IMR-90 (cell line): ENCODE measurements around the gene ANK2. TPM values are rescaled to one million over a fixed set of nuclear protein-coding genes. Genes with fewer than 3 reads are reported as not detected.

Experiments used
- ATAC-seq: fragments of 200-7000 bp; cut with Tn5 transposase; 2 replicates; pipeline ENCODE4 v1.9.1; 2020; ENCODE audit warnings: low read depth, mild to moderate bottlenecking, moderate library complexity
- BruUV-seq: library from RNA; stranded (reverse); fragments of 400-500 nt; replicated peaks from 2 replicates; lab custom pipeline; 2021; lab: Mats Ljungman, UMichigan
- CTCF ChIA-PET: fragments of 300-600 bp; formaldehyde crosslinking; extraction: SDS; loops from one replicate; lab custom pipeline; 2021; ENCODE audit warnings: antibody characterized with exemption; lab: Yijun Ruan, JAX
- POLR2A ChIA-PET: fragments of 300-600 bp; sonication (Branson Sonifier 250); formaldehyde crosslinking; loops from one replicate; lab custom pipeline; 2022; ENCODE audit warnings: antibody characterized with exemption; ENCODE audit not compliant: unreplicated experiment; lab: Charles Lee
- DNase-seq: peaks from one replicate; pipeline ENCODE4 v3.0.0; 2013
- H2AFZ ChIP-seq: replicated peaks from 2 replicates; pipeline ENCODE3; 2013; ENCODE audit warnings: low read length, mild to moderate bottlenecking; ENCODE audit not compliant: poor library complexity
- H2AK5ac ChIP-seq: 2 replicates; pipeline ENCODE4 v1.6.1; 2013; ENCODE audit warnings: low read depth, low read length, inconsistent platforms
- H2AK9ac ChIP-seq: replicated peaks from 2 replicates; pipeline ENCODE3; 2013; ENCODE audit warnings: mild to moderate bottlenecking, low read depth, low read length, moderate library complexity; ENCODE audit not compliant: poor library complexity
- H2BK120ac ChIP-seq: 2 replicates; pipeline ENCODE4 v1.6.1; 2013; ENCODE audit warnings: low read depth, low read length, inconsistent platforms
- H2BK15ac ChIP-seq: 3 replicates; pipeline ENCODE4 v1.6.1; 2013; ENCODE audit warnings: low read depth, low read length, inconsistent platforms
- H2BK20ac ChIP-seq: 2 replicates; pipeline ENCODE4 v1.6.1; 2013; ENCODE audit warnings: low read depth, mild to moderate bottlenecking, inconsistent platforms, low read length, moderate library complexity
- H2BK5ac ChIP-seq: 2 replicates; pipeline ENCODE4 v1.6.1; 2013; ENCODE audit warnings: mild to moderate bottlenecking, low read depth, low read length, inconsistent platforms; ENCODE audit not compliant: poor library complexity, severe bottlenecking
- H3K14ac ChIP-seq: replicated peaks from 2 replicates; pipeline ENCODE4 v1.6.1; 2013; ENCODE audit warnings: low read depth, low read length, inconsistent platforms
- H3K18ac ChIP-seq: 2 replicates; pipeline ENCODE4 v1.6.1; 2013; ENCODE audit warnings: low read depth, low read length, control low read depth
- H3K23ac ChIP-seq: 2 replicates; pipeline ENCODE4 v1.6.1; 2013; ENCODE audit warnings: low read depth, low read length, inconsistent platforms
- H3K27ac ChIP-seq: 2 replicates; pipeline ENCODE4 v1.5.1; 2013; ENCODE audit warnings: mild to moderate bottlenecking, control low read depth, low read length; ENCODE audit not compliant: insufficient read depth
- H3K27me3 ChIP-seq: 2 replicates; pipeline ENCODE4 v1.6.1; 2013; ENCODE audit warnings: low read length; ENCODE audit not compliant: control insufficient read depth, insufficient read depth
- H3K36me3 ChIP-seq: 2 replicates; pipeline ENCODE4 v1.6.1; 2013; ENCODE audit warnings: low read length, mixed read lengths; ENCODE audit not compliant: control insufficient read depth, insufficient read depth
- H3K4ac ChIP-seq: 2 replicates; pipeline ENCODE4 v1.6.1; 2013; ENCODE audit warnings: low read depth, low read length, inconsistent platforms
- H3K4me1 ChIP-seq: 2 replicates; pipeline ENCODE4 v1.6.1; 2013; ENCODE audit warnings: low read length, mixed read lengths; ENCODE audit not compliant: control insufficient read depth, insufficient read depth
- H3K4me2 ChIP-seq: 2 replicates; pipeline ENCODE4 v1.6.1; 2013; ENCODE audit warnings: low read depth, mild to moderate bottlenecking, control low read depth, low read length, moderate library complexity
- H3K4me3 ChIP-seq: 2 replicates; pipeline ENCODE4 v1.5.1; 2013; ENCODE audit warnings: low read depth, mild to moderate bottlenecking, control low read depth, low read length, moderate library complexity; ENCODE audit not compliant: insufficient read depth
- H3K56ac ChIP-seq: 2 replicates; pipeline ENCODE4 v1.6.1; 2013; ENCODE audit warnings: low read length, inconsistent platforms; ENCODE audit not compliant: insufficient read depth; ENCODE audit errors: extremely low read depth
- H3K79me1 ChIP-seq, 2 experiments: 2 replicates each; pipeline ENCODE4 v1.6.1; 2013; ENCODE audit warnings: low read length in 2 of 2, inconsistent platforms in 1 of 2, low read depth in 1 of 2
- H3K9ac ChIP-seq: 2 replicates; pipeline ENCODE4 v1.6.1; 2013; ENCODE audit warnings: low read depth, low read length, control low read depth
- H3K9me1 ChIP-seq: 2 replicates; pipeline ENCODE4 v1.6.1; 2013; ENCODE audit warnings: low read length, inconsistent platforms; ENCODE audit not compliant: insufficient read depth
- H3K9me3 ChIP-seq: 2 replicates; pipeline ENCODE4 v1.6.1; 2013; ENCODE audit warnings: low read length; ENCODE audit not compliant: control insufficient read depth, insufficient read depth
- H4K20me1 ChIP-seq: 2 replicates; pipeline ENCODE4 v1.6.1; 2013; ENCODE audit warnings: low read length, inconsistent platforms; ENCODE audit not compliant: insufficient read depth
- H4K5ac ChIP-seq: 2 replicates; pipeline ENCODE4 v1.6.1; 2013; ENCODE audit warnings: mild to moderate bottlenecking, low read depth, low read length, control low read depth
- H4K8ac ChIP-seq, 2 experiments: 2 replicates each; pipeline ENCODE4 v1.6.1; 2013; ENCODE audit warnings: low read depth in 2 of 2, low read length in 2 of 2, control low read depth in 1 of 2, inconsistent platforms in 1 of 2
- H4K91ac ChIP-seq: 2 replicates; pipeline ENCODE4 v1.6.1; 2013; ENCODE audit warnings: low read depth, low read length, inconsistent platforms; ENCODE audit not compliant: insufficient read depth
- BHLHE40 ChIP-seq: fragments of 150-350 bp; IDR thresholded peaks from 2 replicates; pipeline ENCODE4 v1.6.1; 2016; ENCODE audit warnings: mild to moderate bottlenecking, low read depth, low read length
- WGBS, 2 experiments: methylation state at CpG; one replicate each; pipeline versions ENCODE4 v1.1.5 to v1.1.7; 2013; ENCODE audit warnings: missing lambda C conversion rate in 2 of 2; ENCODE audit not compliant: insufficient read length in 1 of 2; ENCODE audit errors: extremely low coverage in 2 of 2; 5-methylcytosine and 5-hydroxymethylcytosine counted together
- dilution Hi-C: fragments of 300-500 bp; cut with HindIII; formaldehyde crosslinking; loops from one replicate; pipeline ENCODE4 v1.14.3; 2018; ENCODE audit warnings: low sequenced_read_pairs; ENCODE audit not compliant: unreplicated experiment
- in situ Hi-C: fragments of 300-500 bp; cut with MboI; formaldehyde crosslinking; loops from 3 replicates; pipeline ENCODE4 v1.14.3; 2019; ENCODE audit warnings: low sequenced_read_pairs, inconsistent platforms, mixed read lengths
- intact Hi-C: fragments of 100-400 bp; cut with micrococcal nuclease; formaldehyde crosslinking; loops from 2 replicates; pipeline ENCODE4 v1.10.0; 2022
- polyA plus RNA-seq, 3 experiments: library from polyadenylated mRNA; depleted of rRNA; stranded (reverse); fragments of >200 nt; gene quantifications; 2 replicates each; pipeline ENCODE4 v1.2.3, GENCODE V29; 2012; ENCODE audit warnings: low replicate concordance in 1 of 3
- total RNA-seq: library from RNA; depleted of rRNA; stranded (reverse); fragments of >200 nt; gene quantifications from 2 replicates; pipeline ENCODE4 v1.2.3, GENCODE V29; 2012
- TF ChIP-seq, protein P1 (sequence below): fragments of 150-350 bp; IDR thresholded peaks from 2 replicates; pipeline ENCODE4 v1.6.1; 2016; ENCODE audit warnings: low read depth, mild to moderate bottlenecking, low read length, moderate library complexity, borderline replicate concordance
- TF ChIP-seq, protein P2 (sequence below): fragments of 150-350 bp; IDR thresholded peaks from 2 replicates; pipeline ENCODE4 v1.6.1; 2017; ENCODE audit warnings: mild to moderate bottlenecking, antibody characterized with exemption, low read length, low read depth

ANK2 gene
- total and polyA plus RNA-seq, 2 of the 4 experiments (the other 2 are of a cell fraction), result 0.82 to 6.6 TPM

DNA sequence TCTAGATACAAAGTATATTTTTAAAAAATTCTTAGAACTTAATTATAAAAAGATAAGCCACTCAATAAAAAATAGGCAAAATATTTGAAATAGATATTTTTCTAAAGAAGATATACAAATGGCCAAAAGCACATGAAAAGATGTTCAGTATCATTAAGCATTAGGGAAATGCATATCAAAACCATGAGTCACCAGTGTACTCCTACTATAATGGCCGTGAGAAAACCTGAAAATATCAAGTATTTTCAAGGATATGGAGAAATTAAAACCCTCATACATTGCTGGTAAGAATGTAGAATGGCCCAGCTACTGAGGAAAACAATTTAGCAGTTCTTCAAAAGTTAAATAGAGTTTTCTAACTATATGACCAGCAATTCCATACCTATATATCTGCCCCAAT, 374.2 kb downstream of the ANK2 start:
- Histone ChIP-seq H3K14ac (no peak overlapping the region), H2BK120ac (no peak overlapping the region), H3K36me3 (no peaks in the 10 kb centered on the region), H4K8ac (no peak overlapping the region), H2BK5ac (no peak overlapping the region), H2BK20ac (no peak overlapping the region), H4K20me1 (no peaks in the 10 kb centered on the region), H2AK5ac (no peak overlapping the region), H2AK9ac (no peak overlapping the region), H3K4ac (no peak overlapping the region), H3K27me3 (no peaks in the 10 kb centered on the region), H3K18ac (no peak overlapping the region), H3K9me1 (no peaks in the 10 kb centered on the region), H2BK15ac (no peak overlapping the region), H4K5ac (no peak overlapping the region), H3K27ac (no peak overlapping the region), H3K4me1 (no peaks in the 10 kb centered on the region), H2AFZ (no peak overlapping the region), H3K4me2 (no peak overlapping the region), H3K23ac (no peak overlapping the region), H3K79me1 (no peaks in the 10 kb centered on the region), H3K56ac (no peak overlapping the region), H4K91ac (no peak overlapping the region), H3K4me3 (no peak overlapping the region), H3K9ac (no peak overlapping the region), H3K9me3 (peaks cover 3% of the 10 kb centered on the region; the same call in 1 of the 2 replicates)
- intact Hi-C loops, result no loop called here
- dilution Hi-C loops, result no loop called here
- ATAC-seq (no peak), DNase-seq (peak; percentile 51)
- WGBS, 2 experiments, result no CpG with 5 or more reads among the region's 1 CpG
- in situ Hi-C loops, result no loop called here
- POLR2A ChIA-PET, result no interaction called here
- TF ChIP-seq, protein P1, sequence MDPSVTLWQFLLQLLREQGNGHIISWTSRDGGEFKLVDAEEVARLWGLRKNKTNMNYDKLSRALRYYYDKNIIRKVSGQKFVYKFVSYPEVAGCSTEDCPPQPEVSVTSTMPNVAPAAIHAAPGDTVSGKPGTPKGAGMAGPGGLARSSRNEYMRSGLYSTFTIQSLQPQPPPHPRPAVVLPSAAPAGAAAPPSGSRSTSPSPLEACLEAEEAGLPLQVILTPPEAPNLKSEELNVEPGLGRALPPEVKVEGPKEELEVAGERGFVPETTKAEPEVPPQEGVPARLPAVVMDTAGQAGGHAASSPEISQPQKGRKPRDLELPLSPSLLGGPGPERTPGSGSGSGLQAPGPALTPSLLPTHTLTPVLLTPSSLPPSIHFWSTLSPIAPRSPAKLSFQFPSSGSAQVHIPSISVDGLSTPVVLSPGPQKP, result no peak
- TF ChIP-seq, protein P2, sequence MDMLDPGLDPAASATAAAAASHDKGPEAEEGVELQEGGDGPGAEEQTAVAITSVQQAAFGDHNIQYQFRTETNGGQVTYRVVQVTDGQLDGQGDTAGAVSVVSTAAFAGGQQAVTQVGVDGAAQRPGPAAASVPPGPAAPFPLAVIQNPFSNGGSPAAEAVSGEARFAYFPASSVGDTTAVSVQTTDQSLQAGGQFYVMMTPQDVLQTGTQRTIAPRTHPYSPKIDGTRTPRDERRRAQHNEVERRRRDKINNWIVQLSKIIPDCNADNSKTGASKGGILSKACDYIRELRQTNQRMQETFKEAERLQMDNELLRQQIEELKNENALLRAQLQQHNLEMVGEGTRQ, result no peak
- TF ChIP-seq BHLHE40, result no peak
- no TSS peak for BruUV-seq
- CTCF ChIA-PET, result no interaction called here
